ENCODE data around the gene PTTG1IP.
"Not testable (repeated sequence)": the region's sequence is repeated elsewhere in the genome, so short reads cannot be mapped to it uniquely, and the experiment has no call there.

- TF ChIP-seq, protein P1, sequence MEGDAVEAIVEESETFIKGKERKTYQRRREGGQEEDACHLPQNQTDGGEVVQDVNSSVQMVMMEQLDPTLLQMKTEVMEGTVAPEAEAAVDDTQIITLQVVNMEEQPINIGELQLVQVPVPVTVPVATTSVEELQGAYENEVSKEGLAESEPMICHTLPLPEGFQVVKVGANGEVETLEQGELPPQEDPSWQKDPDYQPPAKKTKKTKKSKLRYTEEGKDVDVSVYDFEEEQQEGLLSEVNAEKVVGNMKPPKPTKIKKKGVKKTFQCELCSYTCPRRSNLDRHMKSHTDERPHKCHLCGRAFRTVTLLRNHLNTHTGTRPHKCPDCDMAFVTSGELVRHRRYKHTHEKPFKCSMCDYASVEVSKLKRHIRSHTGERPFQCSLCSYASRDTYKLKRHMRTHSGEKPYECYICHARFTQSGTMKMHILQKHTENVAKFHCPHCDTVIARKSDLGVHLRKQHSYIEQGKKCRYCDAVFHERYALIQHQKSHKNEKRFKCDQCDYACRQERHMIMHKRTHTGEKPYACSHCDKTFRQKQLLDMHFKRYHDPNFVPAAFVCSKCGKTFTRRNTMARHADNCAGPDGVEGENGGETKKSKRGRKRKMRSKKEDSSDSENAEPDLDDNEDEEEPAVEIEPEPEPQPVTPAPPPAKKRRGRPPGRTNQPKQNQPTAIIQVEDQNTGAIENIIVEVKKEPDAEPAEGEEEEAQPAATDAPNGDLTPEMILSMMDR (conservative IDR thresholded peaks at IDR 0.05; ENCODE audit: low read depth, low read length) = not testable (repeated sequence)
- TF ChIP-seq EZH2 (IDR thresholded peaks at IDR 0.05; ENCODE audit: low read length, unreplicated experiment) = not testable (repeated sequence)
These were observed 39.3 kb upstream of the PTTG1IP start for GRCh38 chr21:44912506-44913412.
